ENCODE results near the gene LY86.

GRCh38 chr6:6699741-6700367 is 111.3 kb downstream of the LY86 start:
- TF ChIP-seq POLR2A (IDR thresholded peaks at IDR 0.05; ENCODE audit: low read depth, low read length), result no peak
- TF ChIP-seq TAF1 (IDR thresholded peaks at IDR 0.05; ENCODE audit: low read depth, low read length), result no peak
- no peak for TF ChIP-seq POLR2AphosphoS5 (IDR thresholded peaks at IDR 0.05; ENCODE audit: low read depth, low read length)
- TF ChIP-seq SPI1 (IDR thresholded peaks at IDR 0.05; ENCODE audit: low read depth, low read length), result no peak
- TF ChIP-seq POU2F2 (IDR thresholded peaks at IDR 0.05; ENCODE audit: low read depth, low read length), result no peak
